Transverse colon (tissue), 4 donors: Measurements from ENCODE around the gene CRYGN.

ENCODE experiments used
- CTCF ChIP-seq, 5 experiments: fragments of 200-600 bp in 3 of 5; fragments of 450-650 bp in 2 of 5; sonication (generic) in 3 of 5; IDR thresholded peaks; 1 replicate in 2 of 5; 2 replicates in 3 of 5; pipeline ENCODE4 v1.5.1; 2016 to 2017; ENCODE audit warnings: antibody characterized with exemption in 5 of 5, inconsistent platforms in 3 of 5, mild to moderate bottlenecking in 2 of 5, moderate library complexity in 1 of 5
- POLR2AphosphoS5 ChIP-seq, 3 donors: sonication (generic); formaldehyde crosslinking; IDR thresholded peaks; one replicate each; pipeline ENCODE4 v1.6.1; 2016; ENCODE audit warnings: antibody characterized with exemption in 3 of 3

- TF ChIP-seq POLR2AphosphoS5 (IDR thresholded peaks at IDR 0.05) (no peak), CTCF (IDR thresholded peaks at IDR 0.05) (no peak)
Observed at GRCh38 chr7:151430391-151431205, 9.3 kb downstream of the CRYGN start.
